Stimulated activated CD8-positive, alpha-beta memory T cell treated with anti-CD3 and anti-CD28 coated beads, Interleukin-7, amount 100 ng/mL, for 24 hours (primary cell): ENCODE results near the gene ATP6V1G3.
"Not testable (repeated sequence)": the region's sequence is repeated elsewhere in the genome, so short reads cannot be mapped to it uniquely, and the experiment has no call there.

ENCODE experiments used
- DNase-seq: peaks from one replicate; pipeline ENCODE4 v3.0.0-alpha.2; 2020; ENCODE audit warnings: low read depth

Gene ATP6V1G3

GRCh38 chr1:198496216-198497143 is 44.0 kb downstream of the ATP6V1G3 start:
- DNase-seq = no peak

- DNase-seq = no peak
Measured at GRCh38 chr1:198495631-198496030, 44.8 kb downstream of the ATP6V1G3 start.

- DNase-seq = no peak
Measured at GRCh38 chr1:198494658-198495103, 45.8 kb downstream of the ATP6V1G3 start.

GRCh38 chr1:198494139-198494538 is 46.3 kb downstream of the ATP6V1G3 start:
- no peak for DNase-seq

GRCh38 chr1:198493329-198493728 is 47.2 kb downstream of the ATP6V1G3 start:
- DNase-seq = no peak

GRCh38 chr1:198492872-198493271 is 47.6 kb downstream of the ATP6V1G3 start:
- DNase-seq = no peak

GRCh38 chr1:198491596-198491995 is 48.9 kb downstream of the ATP6V1G3 start:
- no peak for DNase-seq

GRCh38 chr1:198491028-198491427 is 49.5 kb downstream of the ATP6V1G3 start:
- DNase-seq = no peak

GRCh38 chr1:198490224-198490623 is 50.3 kb downstream of the ATP6V1G3 start:
- no peak for DNase-seq

GRCh38 chr1:198486903-198487302 is 53.6 kb downstream of the ATP6V1G3 start:
- DNase-seq = no peak

- DNase-seq = no peak
Measured at GRCh38 chr1:198483645-198484044, 56.8 kb downstream of the ATP6V1G3 start.

GRCh38 chr1:198483006-198483405 is 57.5 kb downstream of the ATP6V1G3 start:
- no peak for DNase-seq

- DNase-seq = no peak
Measured at GRCh38 chr1:198481661-198482060, 58.8 kb downstream of the ATP6V1G3 start.

GRCh38 chr1:198480876-198481275 is 59.6 kb downstream of the ATP6V1G3 start:
- no peak for DNase-seq

- not testable (repeated sequence) for DNase-seq
Measured at GRCh38 chr1:198477354-198477753, 63.1 kb downstream of the ATP6V1G3 start.
